Erythroblast (primary cell): Measurements from ENCODE around the gene COQ8A.

Experiments
- DNase-seq, 2 experiments: peaks; one replicate each; lab custom pipeline; 2025; lab: John Stamatoyannopoulos, UW
- GATA1 ChIP-seq: IDR thresholded peaks from 2 replicates; pipeline ENCODE4 v1.6.1; 2011; ENCODE audit warnings: low read depth, mild to moderate bottlenecking, control low read depth, low read length, moderate library complexity
- POLR2A ChIP-seq: IDR thresholded peaks from 2 replicates; pipeline ENCODE4 v1.6.1; 2011; ENCODE audit warnings: mild to moderate bottlenecking, low read length

Gene COQ8A

GRCh38 chr1:226984521-226985238, 44.6 kb downstream of the COQ8A start:
- TF ChIP-seq POLR2A (no peak), GATA1 (no peak)
- peak; percentile 26 to 30 for DNase-seq

- no peak for DNase-seq
- TF ChIP-seq GATA1 (no peak), POLR2A (no peak)
These were observed 45.2 kb downstream of the COQ8A start for GRCh38 chr1:226985239-226985838.

- DNase-seq: peak; percentile 22 to 46
- TF ChIP-seq POLR2A (no peak), GATA1 (no peak)
These were observed 45.9 kb downstream of the COQ8A start for GRCh38 chr1:226985839-226986463.

GRCh38 chr1:226986496-226987178, 46.5 kb downstream of the COQ8A start:
- TF ChIP-seq GATA1: no peak
- TF ChIP-seq POLR2A: no peak

GRCh38 chr1:226987179-226987536, 47.1 kb downstream of the COQ8A start:
- DNase-seq: no peak
- TF ChIP-seq GATA1 (no peak), POLR2A (no peak)

More at GRCh38 chr1:226986496-226987178, 46.5 kb downstream of the COQ8A start:
- no peak for DNase-seq

- DNase-seq: no peak
- TF ChIP-seq POLR2A: no peak
- no peak for TF ChIP-seq GATA1
These were observed 47.7 kb downstream of the COQ8A start for GRCh38 chr1:226987623-226988333.

- no peak for TF ChIP-seq POLR2A
- TF ChIP-seq GATA1: no peak
- no peak for DNase-seq
These were observed 48.2 kb downstream of the COQ8A start for GRCh38 chr1:226988334-226988666.

- DNase-seq: no peak
- no peak for TF ChIP-seq POLR2A
- no peak for TF ChIP-seq GATA1
These were observed 49.2 kb downstream of the COQ8A start for GRCh38 chr1:226989085-226989920.

- DNase-seq: peak; percentile 70 to 75
- TF ChIP-seq GATA1 (no peak), POLR2A (no peak)
These were observed 50.1 kb downstream of the COQ8A start for GRCh38 chr1:226990133-226990716.

GRCh38 chr1:226991920-226992319, 51.8 kb downstream of the COQ8A start:
- DNase-seq: no peak
- TF ChIP-seq GATA1 (no peak), POLR2A (no peak)

- DNase-seq: no peak
- no peak for TF ChIP-seq POLR2A
- no peak for TF ChIP-seq GATA1
These were observed 53.9 kb downstream of the COQ8A start for GRCh38 chr1:226993814-226994585.
